ENCODE measurements around the gene MEPCE.

Gene MEPCE

DNA sequence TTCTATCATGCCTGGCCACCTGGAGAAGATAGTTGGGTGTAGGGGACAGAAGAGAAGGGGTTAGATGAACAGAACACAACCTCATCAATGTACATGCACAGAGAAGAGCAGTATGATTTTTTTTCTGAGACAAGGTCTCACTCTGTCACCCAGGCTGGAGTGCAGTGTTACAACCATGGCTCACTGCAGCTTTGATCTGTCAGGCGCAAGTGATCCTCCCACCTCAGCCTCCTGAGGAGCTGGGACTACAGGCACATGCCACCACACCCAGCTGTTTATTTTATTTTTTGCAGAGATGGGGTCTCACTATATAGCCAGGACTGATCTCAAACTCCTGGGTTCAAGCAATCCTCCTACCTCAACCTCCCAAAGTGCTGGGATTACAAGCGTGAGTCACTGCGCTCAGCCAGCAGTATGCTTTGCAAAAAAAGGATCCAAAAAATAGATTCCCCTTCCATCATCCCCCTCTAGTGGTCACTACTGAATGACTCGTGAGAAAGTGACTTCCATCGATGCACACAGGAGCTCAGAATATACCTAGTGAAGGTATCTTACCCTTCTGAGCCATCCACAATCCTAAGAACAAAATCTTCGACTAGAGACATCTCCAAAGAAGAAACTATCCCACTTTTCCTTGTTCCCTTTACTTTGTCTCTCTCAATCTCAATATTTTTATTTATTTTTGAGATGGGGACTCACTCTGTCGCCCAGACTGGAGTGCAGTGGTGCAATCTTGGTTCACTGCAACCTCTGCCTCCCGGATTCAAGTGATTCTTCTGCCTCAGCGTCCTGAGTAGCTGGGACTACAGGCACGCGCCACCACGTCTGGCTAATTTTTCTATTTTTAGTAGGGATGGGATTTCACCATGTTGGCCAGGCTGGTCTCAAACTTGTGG lies 22.1 kb upstream of the MEPCE start:
- DNase-seq = no peak

DNA sequence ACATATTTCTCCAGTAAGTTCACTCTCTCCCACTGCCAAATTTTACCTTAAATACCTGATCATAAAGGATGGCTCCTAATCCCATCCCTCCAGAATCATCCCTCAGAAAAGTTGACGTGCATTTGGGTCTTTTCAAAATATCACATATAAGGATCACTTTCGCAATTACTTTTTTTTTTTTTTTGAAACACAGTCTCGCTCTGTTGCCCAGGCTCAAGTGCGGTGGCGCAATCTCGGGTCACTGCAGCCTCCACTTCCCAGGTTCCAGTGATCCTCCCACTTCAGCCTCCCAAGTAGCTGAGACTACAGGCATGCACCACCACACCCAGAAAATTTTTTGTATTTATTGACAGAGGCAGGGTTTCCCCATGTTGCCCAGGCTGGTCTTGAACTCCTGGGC lies 18.5 kb upstream of the MEPCE start:
- DNase-seq = no peak

DNA sequence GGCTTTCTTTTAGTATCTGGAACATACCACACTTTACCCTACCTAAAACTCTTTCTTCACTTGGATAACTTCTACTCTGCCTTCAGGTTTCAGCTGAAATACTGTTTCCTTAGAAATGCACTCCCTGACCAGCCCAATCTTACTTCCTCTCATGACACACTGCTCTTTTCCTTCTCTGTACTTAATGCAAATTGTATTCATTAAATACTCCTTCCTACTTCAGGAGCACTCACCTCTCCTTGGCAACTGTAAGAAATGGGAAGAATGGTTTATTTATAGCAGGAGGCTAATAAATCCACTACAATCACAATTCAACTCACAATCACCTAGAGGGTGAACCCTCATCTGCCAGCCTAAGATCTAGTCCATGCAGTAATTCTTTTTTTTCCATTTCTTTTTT lies 16.3 kb upstream of the MEPCE start:
- no peak for DNase-seq

DNA sequence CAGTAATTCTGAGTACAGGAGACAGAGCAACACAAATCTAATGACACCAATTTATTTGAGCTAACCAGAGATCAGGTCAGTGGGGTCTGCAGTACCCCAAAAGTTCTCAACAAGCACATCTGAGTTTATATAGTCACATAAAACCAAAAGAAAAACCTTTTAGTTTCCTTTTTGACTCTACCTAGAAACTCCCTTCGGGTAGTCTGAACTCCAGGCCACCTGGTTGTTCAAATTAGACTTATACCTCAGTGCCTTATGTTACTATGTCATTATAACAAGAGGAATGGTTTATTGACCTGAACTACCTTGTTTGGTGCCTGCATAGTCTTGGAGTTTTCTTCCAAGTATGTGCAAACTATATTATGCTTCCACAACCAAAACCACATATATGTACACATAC lies 15.7 kb upstream of the MEPCE start:
- DNase-seq = no peak

DNA sequence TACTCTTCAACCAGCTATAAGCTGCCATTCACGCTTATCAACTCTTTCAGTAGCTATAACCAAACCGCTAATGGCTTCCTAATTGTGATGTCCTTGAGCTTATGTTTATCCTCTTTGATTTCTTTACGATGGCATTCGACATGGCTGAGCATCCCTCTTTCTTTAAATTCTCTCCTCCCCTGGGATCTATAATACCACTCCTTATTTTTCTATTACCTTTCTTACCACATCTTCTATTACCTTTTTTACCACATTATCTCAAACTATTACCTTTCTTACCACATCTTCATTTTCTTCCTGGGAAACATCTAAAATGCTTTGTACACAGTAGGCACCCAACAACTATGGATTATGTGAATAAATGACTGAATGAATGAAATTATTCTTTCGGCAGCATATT lies 14.2 kb upstream of the MEPCE start:
- DNase-seq = no peak

DNA sequence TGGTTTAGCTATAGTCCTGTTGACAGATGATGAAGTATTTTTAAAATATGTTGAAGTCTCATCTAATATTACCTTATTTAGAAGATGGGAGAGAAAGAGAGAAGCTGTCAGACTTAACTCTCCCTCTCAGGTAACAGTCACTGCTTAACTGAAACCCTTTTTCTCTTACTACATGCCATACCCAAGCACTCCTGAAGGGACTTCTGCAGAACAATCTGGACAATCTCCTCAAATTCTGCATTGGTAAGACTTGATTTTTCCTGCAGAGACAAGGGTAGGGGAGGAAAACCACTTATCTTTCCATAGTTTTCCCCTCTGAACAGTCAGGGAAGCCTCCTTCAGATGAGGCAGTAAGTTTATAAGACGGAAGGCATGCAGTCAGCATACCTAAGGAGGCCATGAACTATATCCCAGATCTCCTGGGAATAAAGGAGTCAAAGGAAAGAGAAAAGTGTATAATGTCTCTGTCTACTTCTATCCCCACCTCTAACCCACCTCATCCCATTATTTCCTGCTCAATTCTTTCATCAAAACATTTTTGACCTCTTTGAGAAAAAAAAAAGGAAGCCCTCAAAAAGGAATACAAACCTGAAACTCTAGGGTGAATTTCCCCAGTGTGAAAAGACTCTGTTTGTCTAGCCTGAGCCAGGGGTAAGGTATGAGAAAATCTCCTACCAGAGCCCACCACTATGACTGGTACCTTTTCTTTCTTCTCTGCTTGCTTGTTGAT lies 10.5 kb upstream of the MEPCE start:
- DNase-seq = no peak

DNA sequence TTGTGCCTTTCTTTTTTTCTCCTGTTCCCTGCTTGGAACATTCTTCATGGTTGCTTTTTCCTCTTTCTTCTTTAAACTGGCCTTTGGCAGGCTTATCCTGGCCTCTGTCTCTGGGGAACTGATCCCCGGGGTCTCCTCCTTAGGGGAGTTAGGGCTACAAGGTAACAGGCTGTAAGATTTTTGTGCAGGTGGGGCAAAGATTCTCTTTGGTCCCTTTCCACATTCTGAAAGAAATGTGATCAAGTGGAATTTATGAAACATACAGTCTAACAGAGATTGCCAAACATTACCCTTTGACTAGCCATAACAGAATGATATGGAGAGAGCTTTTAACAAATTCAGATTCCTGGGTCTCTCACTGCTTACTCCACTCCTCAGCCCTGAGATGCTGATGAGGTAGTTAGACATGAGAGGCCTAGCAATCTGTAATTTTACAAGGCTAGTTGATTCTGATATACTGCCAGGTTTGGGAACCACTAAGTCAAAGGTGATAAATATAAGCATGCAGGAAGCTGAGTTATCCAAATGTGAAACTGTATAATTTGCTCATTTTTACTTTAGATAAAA lies 9.9 kb upstream of the MEPCE start:
- no peak for DNase-seq

DNA sequence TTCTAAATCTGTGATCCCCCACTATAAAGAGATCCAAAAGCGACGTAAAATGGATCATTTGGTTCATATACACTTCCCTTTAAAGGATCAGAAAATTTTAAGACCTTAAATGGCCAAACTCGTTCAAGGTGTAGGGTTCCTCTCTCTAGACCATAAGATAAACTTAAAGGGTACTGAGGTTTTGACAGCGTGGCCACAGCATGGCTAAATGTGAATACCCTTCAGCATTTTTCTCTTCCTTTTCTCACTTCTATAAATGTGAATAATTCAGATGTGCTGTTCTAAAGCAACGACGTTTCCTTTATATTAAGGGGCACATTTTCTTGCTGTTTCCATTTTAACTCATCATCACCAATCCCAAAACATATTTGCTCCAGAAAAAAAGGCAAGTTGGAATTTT lies 6.3 kb upstream of the MEPCE start:
- no peak for DNase-seq

DNA sequence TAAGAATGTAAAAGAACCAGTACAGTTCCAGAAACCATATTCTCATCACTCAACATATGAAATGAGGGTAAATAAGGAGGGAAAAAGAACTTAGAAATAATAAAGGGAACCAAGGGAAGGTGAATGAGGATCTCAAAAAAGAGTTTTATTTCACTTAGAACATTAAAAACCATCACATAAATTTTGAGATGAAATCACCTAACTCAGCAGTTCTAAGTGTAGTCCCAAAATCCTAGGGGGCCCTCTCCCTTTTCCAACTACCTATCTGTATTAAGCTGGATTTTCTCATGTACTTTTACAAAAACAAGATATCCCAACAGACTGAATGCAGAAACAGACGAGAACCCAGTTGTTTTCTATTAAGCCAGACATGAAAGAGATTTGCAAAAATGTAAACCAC lies 4.3 kb upstream of the MEPCE start:
- DNase-seq = no peak

DNA sequence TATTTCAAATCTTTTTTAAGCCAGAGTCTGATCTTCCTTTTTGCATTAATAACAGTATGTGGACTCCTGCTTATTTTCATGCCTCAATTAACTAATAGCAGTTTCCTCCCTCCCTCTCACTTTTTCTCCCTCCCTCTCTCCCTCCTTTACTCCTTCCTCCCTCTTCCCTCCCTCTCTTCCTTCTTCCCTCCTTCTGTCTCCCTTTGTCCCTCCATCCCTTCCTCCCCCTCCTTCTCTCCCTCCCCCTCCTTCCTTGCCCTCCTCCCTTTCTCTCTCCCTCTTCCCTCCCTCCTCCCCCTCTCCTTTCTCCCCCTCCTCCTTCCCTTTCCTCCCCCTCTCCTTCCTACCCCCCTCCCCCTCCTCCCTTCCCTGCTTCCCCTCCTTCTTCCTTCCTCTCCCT lies 3.1 kb upstream of the MEPCE start:
- DNase-seq = no peak

DNA sequence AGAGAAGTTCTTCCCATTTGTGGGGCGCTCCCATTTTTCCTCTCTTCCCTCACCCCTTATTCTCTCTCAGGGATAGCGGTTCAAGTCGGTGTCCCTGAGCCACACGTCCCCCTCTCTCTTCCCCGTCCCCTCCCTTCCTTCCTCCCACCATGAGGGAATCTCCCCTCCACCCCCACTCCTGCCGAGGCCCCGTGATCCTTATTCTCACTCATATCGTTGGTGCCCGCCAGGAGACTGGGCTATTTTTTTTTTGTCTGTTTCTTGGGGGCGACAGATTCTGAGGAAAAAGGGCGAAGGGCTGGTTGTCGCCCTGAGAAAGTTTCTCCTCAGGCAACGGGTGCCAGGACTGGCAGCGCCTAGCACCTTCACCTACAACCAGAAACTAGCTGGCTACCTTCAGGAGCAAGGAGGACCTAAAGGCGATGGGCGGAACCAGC lies 1.9 kb upstream of the MEPCE start:
- DNase-seq = no peak

DNA sequence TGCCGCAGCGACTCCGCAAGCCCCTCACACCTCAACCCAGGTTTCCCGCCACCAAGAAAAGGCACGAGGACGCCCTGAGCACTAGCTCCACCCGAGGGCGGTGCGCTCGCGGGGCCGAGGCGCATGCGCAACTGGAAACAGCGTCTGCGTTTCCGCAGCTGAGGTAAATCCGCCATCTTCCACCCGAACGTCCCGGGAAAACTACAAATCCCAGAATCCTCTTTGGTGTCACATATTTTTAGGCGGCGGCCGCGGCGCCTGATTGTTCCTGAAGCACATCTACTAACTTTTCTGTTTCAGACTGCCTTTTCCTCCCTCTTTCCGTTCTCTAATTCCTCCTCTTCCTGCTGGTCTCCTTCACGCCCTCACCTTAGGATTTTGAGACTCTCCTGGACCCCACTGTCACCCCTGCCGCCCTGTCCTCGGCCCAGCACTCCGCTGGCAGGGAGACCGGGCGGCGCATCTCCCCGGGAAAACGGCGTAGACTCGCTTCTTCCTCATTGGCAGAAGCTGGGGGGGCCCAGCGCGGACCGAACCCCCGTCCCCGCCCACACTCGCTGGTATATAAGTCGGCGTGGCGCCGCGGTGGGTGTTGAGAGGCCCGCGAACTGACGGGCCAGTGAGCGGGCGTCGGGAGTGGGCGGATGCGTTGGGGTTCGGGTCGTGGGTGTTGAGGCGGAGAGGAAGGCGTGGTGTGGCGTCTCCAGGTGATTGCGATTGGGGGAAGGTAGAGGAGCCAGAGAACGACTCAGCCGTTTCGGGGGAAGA lies 1.2 kb upstream of the MEPCE start, which contains the start of gene ZCWPW1:
ZCWPW1 (minus strand) TSS at position 505 of the 768 bp plus-strand sequence. CDS start 8,054 bp downstream, outside the sequence.
- DNase-seq = no peak

DNA sequence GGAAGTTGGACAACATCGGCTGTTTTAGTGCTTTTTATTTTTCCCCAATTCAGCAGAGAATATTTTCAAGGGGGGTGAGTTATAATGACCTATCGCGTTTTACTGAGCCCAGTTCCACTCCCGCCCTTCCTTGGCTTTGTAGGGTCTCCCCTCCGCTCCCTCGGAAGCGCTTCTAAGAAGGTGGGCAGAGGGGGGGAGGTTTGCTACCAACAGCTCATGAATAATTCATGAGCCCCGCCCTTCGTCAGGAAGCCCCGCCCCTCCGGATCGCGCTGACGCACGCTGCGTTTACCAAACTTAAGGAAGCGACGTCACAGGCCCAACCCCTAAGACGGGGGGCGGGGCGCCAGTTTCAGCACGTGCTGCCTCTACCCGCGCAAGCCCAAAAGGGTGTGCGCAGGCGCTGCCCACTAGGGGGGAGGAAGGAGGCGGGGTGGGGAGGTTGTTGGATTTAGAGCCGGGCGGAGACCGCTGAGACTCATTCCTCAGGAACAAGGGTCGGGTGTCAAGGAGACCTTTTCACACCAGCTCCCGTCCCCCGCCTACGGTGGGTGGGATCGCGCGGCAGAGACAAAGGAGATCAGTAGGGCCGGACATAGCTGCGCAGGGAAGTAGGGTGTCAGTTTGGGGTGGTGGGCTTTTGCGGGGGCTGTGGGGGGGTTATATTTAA lies 529 bp upstream of the MEPCE start:
- DNase-seq = peak; percentile 88

DNA sequence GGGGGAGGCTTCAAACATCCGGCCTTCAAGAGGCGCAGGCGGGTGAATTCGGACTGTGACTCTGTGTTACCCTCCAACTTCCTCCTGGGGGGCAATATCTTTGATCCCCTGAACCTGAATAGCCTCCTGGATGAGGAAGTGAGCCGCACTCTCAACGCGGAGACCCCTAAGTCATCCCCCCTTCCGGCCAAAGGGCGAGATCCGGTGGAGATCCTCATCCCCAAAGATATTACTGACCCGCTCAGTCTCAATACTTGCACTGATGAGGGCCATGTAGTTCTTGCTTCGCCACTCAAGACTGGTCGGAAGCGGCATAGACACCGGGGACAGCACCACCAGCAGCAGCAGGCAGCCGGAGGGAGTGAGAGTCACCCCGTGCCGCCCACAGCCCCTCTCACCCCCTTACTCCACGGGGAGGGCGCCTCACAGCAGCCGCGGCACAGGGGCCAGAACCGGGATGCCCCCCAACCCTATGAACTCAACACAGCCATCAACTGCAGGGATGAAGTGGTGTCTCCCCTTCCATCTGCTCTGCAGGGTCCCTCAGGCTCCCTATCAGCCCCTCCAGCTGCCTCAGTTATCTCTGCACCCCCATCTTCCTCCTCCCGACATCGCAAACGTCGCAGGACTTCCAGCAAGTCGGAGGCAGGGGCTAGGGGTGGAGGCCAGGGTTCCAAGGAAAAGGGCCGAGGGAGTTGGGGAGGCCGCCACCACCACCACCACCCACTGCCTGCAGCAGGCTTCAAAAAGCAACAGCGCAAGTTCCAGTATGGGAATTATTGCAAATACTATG lies 1.1 kb downstream of the MEPCE start:
- DNase-seq = no peak

DNA sequence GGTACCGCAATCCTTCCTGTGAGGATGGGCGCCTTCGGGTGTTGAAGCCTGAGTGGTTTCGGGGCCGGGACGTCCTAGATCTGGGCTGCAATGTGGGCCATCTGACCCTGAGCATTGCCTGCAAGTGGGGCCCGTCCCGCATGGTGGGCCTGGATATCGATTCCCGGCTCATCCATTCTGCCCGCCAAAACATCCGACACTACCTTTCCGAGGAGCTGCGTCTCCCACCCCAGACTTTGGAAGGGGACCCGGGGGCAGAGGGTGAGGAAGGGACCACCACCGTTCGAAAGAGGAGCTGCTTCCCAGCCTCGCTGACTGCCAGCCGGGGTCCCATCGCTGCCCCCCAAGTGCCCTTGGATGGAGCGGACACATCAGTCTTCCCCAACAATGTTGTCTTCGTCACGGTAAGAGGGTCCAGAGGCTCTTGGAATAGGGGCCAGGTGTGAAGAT lies 1.7 kb downstream of the MEPCE start:
- no peak for DNase-seq

DNA sequence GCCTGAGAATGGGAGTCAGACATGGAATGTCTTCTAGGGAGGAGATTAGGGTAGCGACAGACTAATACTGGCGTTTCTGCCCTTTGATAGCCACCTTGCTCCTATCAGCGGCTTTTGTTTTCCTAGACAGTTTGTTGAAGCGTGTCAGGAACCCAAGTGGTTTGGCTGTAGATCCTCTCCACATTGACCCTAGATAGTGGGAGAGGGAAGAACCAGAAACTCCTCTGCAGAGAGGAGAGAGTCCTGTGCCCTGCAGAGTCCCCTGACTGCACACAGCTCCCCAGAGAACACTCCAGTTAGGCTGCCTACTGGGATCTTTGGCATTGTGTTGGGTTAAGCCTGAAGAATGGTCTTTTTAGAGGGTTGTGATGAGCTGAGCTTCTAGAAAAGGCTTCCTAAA lies 2.4 kb downstream of the MEPCE start:
- no peak for DNase-seq

DNA sequence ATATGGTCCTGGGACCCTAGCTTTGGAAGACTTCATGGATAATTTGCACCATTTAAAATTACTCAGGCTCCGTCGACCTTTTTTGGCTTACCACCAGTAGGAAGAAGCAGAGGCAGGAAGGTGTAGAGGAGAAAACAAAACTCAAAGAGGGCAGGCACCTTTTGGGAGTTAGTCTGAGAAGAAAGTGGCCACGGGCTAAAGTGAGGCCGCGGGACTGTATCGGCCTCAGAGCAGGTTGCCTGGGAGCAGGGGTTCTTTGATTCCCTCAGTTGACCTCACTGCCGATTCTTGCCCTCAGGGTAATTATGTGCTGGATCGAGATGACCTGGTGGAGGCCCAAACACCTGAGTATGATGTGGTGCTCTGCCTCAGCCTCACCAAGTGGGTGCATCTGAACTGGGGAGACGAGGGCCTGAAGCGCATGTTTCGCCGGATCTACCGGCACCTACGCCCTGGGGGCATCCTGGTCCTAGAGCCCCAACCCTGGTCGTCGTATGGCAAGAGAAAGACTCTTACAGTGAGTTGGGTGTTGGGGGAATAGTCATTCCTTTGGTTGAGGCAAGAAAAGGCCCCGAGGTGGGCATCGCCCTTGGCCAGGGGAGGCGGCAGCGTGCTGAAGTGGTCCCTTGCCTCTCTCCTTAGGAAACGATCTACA lies 3.1 kb downstream of the MEPCE start:
- DNase-seq = no peak

DNA sequence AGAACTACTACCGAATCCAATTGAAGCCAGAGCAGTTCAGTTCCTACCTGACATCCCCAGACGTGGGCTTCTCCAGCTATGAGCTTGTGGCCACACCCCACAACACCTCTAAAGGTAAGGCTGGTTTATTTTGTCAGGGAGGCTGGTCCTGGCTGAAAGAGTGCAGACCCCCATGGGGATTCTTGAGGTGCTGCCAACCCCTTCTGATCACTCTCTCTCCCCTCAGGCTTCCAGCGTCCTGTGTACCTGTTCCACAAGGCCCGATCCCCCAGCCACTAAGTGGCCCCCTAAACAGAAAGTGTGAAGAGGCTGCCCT lies 3.6 kb downstream of the MEPCE start:
- no peak for DNase-seq

DNA sequence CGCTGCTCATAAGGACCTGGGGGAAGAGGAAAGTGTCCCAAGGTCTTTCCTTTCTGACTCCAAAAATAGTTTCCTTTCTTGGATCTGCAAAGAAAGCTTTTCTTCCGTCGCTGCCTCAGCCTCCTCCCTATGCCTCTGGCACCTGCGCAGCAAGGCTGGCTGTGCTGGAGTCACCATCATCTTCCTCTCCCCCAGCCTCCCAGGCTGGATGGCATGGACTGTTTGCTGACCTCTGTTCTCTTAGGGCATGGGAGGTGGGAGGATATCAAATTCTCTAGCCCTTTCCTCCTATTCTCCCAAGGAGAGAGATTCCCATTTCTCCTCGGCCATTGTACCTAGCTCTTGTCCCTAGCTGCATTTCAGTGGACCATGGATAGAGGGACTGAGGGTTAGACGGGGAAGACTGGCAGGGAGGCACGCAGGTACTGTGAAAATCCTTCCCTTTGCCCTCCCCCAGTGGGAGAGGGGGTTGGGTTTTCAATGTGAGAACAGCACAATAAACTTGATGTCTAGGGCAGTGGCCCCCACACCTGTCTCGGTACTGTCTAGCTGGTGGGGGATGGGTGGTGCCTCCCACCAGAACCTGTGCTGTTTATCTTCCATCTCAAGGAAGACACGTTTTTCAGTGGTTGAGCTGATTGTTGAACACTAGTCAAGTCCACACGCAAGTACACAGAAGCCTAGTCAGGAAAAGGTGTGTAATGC lies 4.1 kb downstream of the MEPCE start:
- no peak for DNase-seq

Data from 8988T (cell line).